GM12878 (cell line): Measurements from ENCODE around the gene TLR5. TPM values are rescaled to one million over a fixed set of nuclear protein-coding genes. Genes with fewer than 3 reads are reported as not detected.

Experiments used
- ATAC-seq: fragments of 200-7000 bp; cut with Tn5 transposase; 3 replicates; pipeline ENCODE4 v1.9.1; 2020; ENCODE audit warnings: mild to moderate bottlenecking, moderate library complexity
- BruUV-seq: library from RNA; stranded (reverse); fragments of 400-500 nt; replicated peaks from 2 replicates; lab custom pipeline; 2021; lab: Mats Ljungman, UMichigan
- CTCF ChIA-PET: fragments of 300-600 bp; sonication (Branson Sonifier 250); formaldehyde crosslinking; extraction: SDS; loops from one replicate; lab custom pipeline; 2021; ENCODE audit warnings: inconsistent platforms; lab: Yijun Ruan, JAX
- POLR2A ChIA-PET: fragments of 350-600 bp; formaldehyde crosslinking; extraction: SDS; loops from one replicate; lab custom pipeline; 2021; ENCODE audit warnings: inconsistent platforms; lab: Charles Lee
- RAD21 ChIA-PET: fragments of 300-600 bp; sonication (Branson Sonifier 250); formaldehyde crosslinking; loops from one replicate; lab custom pipeline; 2023; ENCODE audit warnings: antibody characterized with exemption; ENCODE audit not compliant: unreplicated experiment; lab: Charles Lee
- SMC1A ChIA-PET: fragments of 300-600 bp; sonication (Branson Sonifier 250); formaldehyde crosslinking; loops from one replicate; lab custom pipeline; 2023; ENCODE audit not compliant: unreplicated experiment, uncharacterized antibody; lab: Charles Lee
- DNase-seq: peaks from one replicate; pipeline ENCODE4 v3.0.0-alpha.2; 2011; ENCODE audit warnings: low read depth, low spot score
- FAIRE-seq: peaks from 3 replicates; lab custom pipeline; 2011; peaks lifted over from hg19 to GRCh38; lab: Jason Lieb, UNC
- H2AFZ ChIP-seq: 2 replicates; pipeline ENCODE4 v1.6.0; 2011; ENCODE audit warnings: low read depth, low read length, control low read depth; ENCODE audit not compliant: control insufficient read depth
- H3K27ac ChIP-seq: 2 replicates; pipeline ENCODE4 v1.5.1; 2011; ENCODE audit warnings: control low read depth; ENCODE audit not compliant: control insufficient read depth, insufficient read depth
- H3K27me3 ChIP-seq, 2 experiments: replicated peaks in 1 of 2; 2 replicates each; pipeline versions ENCODE4 v1.6.0 to v1.6.1; 2011; ENCODE audit warnings: low read length in 1 of 2; ENCODE audit not compliant: control insufficient read depth in 2 of 2, insufficient read depth in 2 of 2
- H3K36me3 ChIP-seq, 2 experiments: 2 replicates each; pipeline ENCODE4 v1.5.1; 2011; ENCODE audit warnings: low read length in 1 of 2; ENCODE audit not compliant: control insufficient read depth in 2 of 2, insufficient read depth in 2 of 2
- H3K4me1 ChIP-seq: 2 replicates; pipeline ENCODE4 v1.6.1; 2011; ENCODE audit warnings: mild to moderate bottlenecking, low read length, moderate library complexity, mixed read lengths; ENCODE audit not compliant: control insufficient read depth, insufficient read depth
- H3K4me2 ChIP-seq: 2 replicates; pipeline ENCODE4 v1.6.0; 2011; ENCODE audit warnings: control low read depth; ENCODE audit not compliant: control insufficient read depth, insufficient read depth
- H3K4me3 ChIP-seq: fragments of 200-600 bp; sonication (generic); 2 replicates; pipeline ENCODE4 v1.5.1; 2016
- H3K79me2 ChIP-seq: 2 replicates; pipeline ENCODE4 v1.6.0; 2011; ENCODE audit warnings: low read length; ENCODE audit not compliant: control insufficient read depth, insufficient read depth
- H3K9ac ChIP-seq: 2 replicates; pipeline ENCODE4 v1.8.0; 2011; ENCODE audit warnings: low read length, control low read depth, mixed read lengths; ENCODE audit not compliant: control insufficient read depth, insufficient read depth
- H3K9me3 ChIP-seq: replicated peaks from 3 replicates; pipeline ENCODE4 v1.5.1; 2011; ENCODE audit warnings: mild to moderate bottlenecking, low read length; ENCODE audit not compliant: control insufficient read depth, insufficient read depth
- H4K20me1 ChIP-seq: 2 replicates; pipeline ENCODE4 v1.6.0; 2011; ENCODE audit not compliant: control insufficient read depth, insufficient read depth
- ATF2 ChIP-seq: IDR thresholded peaks from 2 replicates; pipeline ENCODE4 v1.6.1; 2012; ENCODE audit warnings: low read length, inconsistent platforms
- BCLAF1 ChIP-seq: fragments of 450-650 bp; IDR thresholded peaks from 2 replicates; pipeline ENCODE4 v1.6.1; 2017; ENCODE audit warnings: antibody characterized with exemption, mild to moderate bottlenecking, moderate library complexity
- IKZF1 ChIP-seq: fragments of 450-650 bp; conservative IDR thresholded peaks from 2 replicates; pipeline ENCODE4 v1.6.1; 2017; ENCODE audit warnings: antibody characterized with exemption, mild to moderate bottlenecking
- MLLT1 ChIP-seq: fragments of 450-650 bp; IDR thresholded peaks from 2 replicates; pipeline ENCODE4 v1.6.1; 2016; ENCODE audit warnings: mild to moderate bottlenecking
- NFXL1 ChIP-seq: fragments of 450-650 bp; IDR thresholded peaks from 2 replicates; pipeline ENCODE4 v1.6.1; 2017; ENCODE audit warnings: antibody characterized with exemption, mild to moderate bottlenecking, borderline replicate concordance
- NRF1 ChIP-seq: conservative IDR thresholded peaks from 2 replicates; pipeline ENCODE4 v1.6.1; 2011; ENCODE audit warnings: mild to moderate bottlenecking, low read depth, low read length, improper control_type of control experiment
- RAD51 ChIP-seq: fragments of 450-650 bp; IDR thresholded peaks from 2 replicates; pipeline ENCODE4 v1.6.1; 2016; ENCODE audit warnings: moderate library complexity, mild to moderate bottlenecking, inconsistent platforms
- SP1 ChIP-seq: IDR thresholded peaks from one replicate; pipeline ENCODE4 v1.6.1; 2011; ENCODE audit warnings: low read depth, low read length
- WGBS: methylation state at CpG from one replicate; pipeline ENCODE4 v1.1.6; 2016; ENCODE audit warnings: low lambda C conversion rate; ENCODE audit not compliant: insufficient replicate concordance, insufficient coverage; ENCODE audit errors: missing lambda C conversion rate; 5-methylcytosine and 5-hydroxymethylcytosine counted together
- in situ Hi-C: fragments of 300-500 bp; cut with MboI; formaldehyde crosslinking; loops from 9 replicates; pipeline ENCODE4 v1.14.3; 2018; ENCODE audit warnings: mixed read lengths
- intact Hi-C: fragments of 100-400 bp; cut with micrococcal nuclease; formaldehyde crosslinking; loops from one replicate; pipeline ENCODE4 v1.14.2; 2022; ENCODE audit not compliant: unreplicated experiment
- polyA plus RNA-seq, 11 experiments: library from polyadenylated mRNA; depleted of rRNA in 4 of 11; unstranded in 6 of 11; stranded (reverse) in 5 of 11; fragments of >200 nt; fragmentation: Nextera tagmentation in 4 of 11; fragmentation: Illumina TruSeq in 1 of 11; extraction: Ambion mirVana in 4 of 11; extraction: Trizol in 1 of 11; gene quantifications; 1 replicate in 1 of 11; 2 replicates in 10 of 11; pipeline versions ENCODE4 v1.2.1 to v1.2.3, GENCODE V29; 2011 to 2016; ENCODE audit warnings: inconsistent platforms in 2 of 11, missing spikeins in 2 of 11, low read depth in 1 of 11
- total RNA-seq, 4 experiments: library from RNA; depleted of rRNA in 3 of 4; stranded (reverse); fragments of >200 nt in 3 of 4; fragmentation: Illumina TruSeq in 1 of 4; extraction: Trizol in 1 of 4; gene quantifications; 2 replicates each; pipeline versions ENCODE4 v1.2.1 to v1.2.3, GENCODE V29; 2013 to 2021

The TLR5 gene
- total and polyA plus RNA-seq, 10 of the 15 experiments (the other 5 are each of a cell fraction or from before 2014, with no cell fraction given): 0.34 to 5.3 (median 0.79) TPM

- FAIRE-seq (no peak), ATAC-seq (no peak), DNase-seq (no peak)
- WGBS: 0% methylated on average over 1 of the region's 1 CpG
- H3K9me3 ChIP-seq: no peaks in the 10 kb centered on the region
- no peaks in the 10 kb centered on the region for H3K4me1 ChIP-seq
- TF ChIP-seq SP1: no peak
- TF ChIP-seq RAD51: no peak
- no peaks in the 10 kb centered on the region; a peak in 1 of 4 replicates for H3K27me3 ChIP-seq
- CTCF ChIA-PET: interaction anchor here (3.7 kb wide), 1 partner anchor 26 kb away, joined by 14 read pairs; no protein-coding TSS in a partner anchor
- H3K36me3 ChIP-seq: no peaks in the 10 kb centered on the region
- H4K20me1 ChIP-seq: no peaks in the 10 kb centered on the region
- in situ Hi-C loops (no loop called here), intact Hi-C loops (no loop called here)
- H3K9ac ChIP-seq: no peak overlapping the region
- RAD21 ChIA-PET: no interaction called here
- H3K4me2 ChIP-seq: no peak overlapping the region
- H3K27ac ChIP-seq: no peak overlapping the region
- no peak overlapping the region for H2AFZ ChIP-seq
- POLR2A ChIA-PET: no interaction called here
- no TSS peak for BruUV-seq
- H3K79me2 ChIP-seq: no peaks in the 10 kb centered on the region
- H3K4me3 ChIP-seq: no peak overlapping the region
- SMC1A ChIA-PET: no interaction called here
Observed at GRCh38 chr1:223097713-223098112, 45.3 kb downstream of the TLR5 start.

GRCh38 chr1:223095870-223096269 lies 47.2 kb downstream of the TLR5 start:
- ATAC-seq (no peak), DNase-seq (no peak), FAIRE-seq (no peak)
- in situ Hi-C loops: no loop called here
- SMC1A ChIA-PET: no interaction called here
- Histone ChIP-seq H3K4me1 (no peaks in the 10 kb centered on the region), H2AFZ (no peak overlapping the region), H3K27me3 (no peaks in the 10 kb centered on the region; a peak in 2 of 4 replicates), H3K9ac (no peak overlapping the region), H3K36me3 (no peaks in the 10 kb centered on the region), H4K20me1 (no peaks in the 10 kb centered on the region), H3K79me2 (no peaks in the 10 kb centered on the region), H3K27ac (no peak overlapping the region), H3K9me3 (no peaks in the 10 kb centered on the region), H3K4me3 (no peak overlapping the region), H3K4me2 (no peak overlapping the region)
- RAD21 ChIA-PET: no interaction called here
- CTCF ChIA-PET: interaction anchor here (0.9 to 3.7 kb wide), 3 partner anchors 15 to 37 kb away, joined by 3 to 14 read pairs (median 3); no protein-coding TSS in a partner anchor
- no TSS peak for BruUV-seq
- 60% methylated on average over 4 of the region's 4 CpGs for WGBS
- POLR2A ChIA-PET: no interaction called here
- intact Hi-C loops: no loop called here
- TF ChIP-seq NRF1 (no peak), NFXL1 (no peak), ATF2 (no peak), IKZF1 (no peak), BCLAF1 (no peak), MLLT1 (no peak)
